ENCODE data around the gene SYNJ2.
"Not testable (repeated sequence)": the region's sequence is repeated elsewhere in the genome, so short reads cannot be mapped to it uniquely, and the experiment has no call there.

SYNJ2 gene

GRCh38 chr6:157962601-157963302 is 18.9 kb upstream of the SYNJ2 start:
- Histone ChIP-seq H3K9me3 (peaks cover 5% of the 10 kb centered on the region), H3K36me3 (no peaks in the 10 kb centered on the region), H3K4me3 (ENCODE audit: low read depth, low read length) (no peak overlapping the region), H3K27me3 (no peaks in the 10 kb centered on the region), H3K4me1 (no peaks in the 10 kb centered on the region)
- no peak for TF ChIP-seq CTCF (IDR thresholded peaks at IDR 0.05; ENCODE audit: low read depth, low read length)
- no peak for DNase-seq

GRCh38 chr6:157964100-157964499 is 17.6 kb upstream of the SYNJ2 start:
- H3K4me3 ChIP-seq (ENCODE audit: low read depth, low read length): no peak overlapping the region
- no peaks in the 10 kb centered on the region for H3K4me1 ChIP-seq
- no peak for DNase-seq
- no peaks in the 10 kb centered on the region for H3K36me3 ChIP-seq
- TF ChIP-seq CTCF (IDR thresholded peaks at IDR 0.05; ENCODE audit: low read depth, low read length): no peak
- no peaks in the 10 kb centered on the region for H3K27me3 ChIP-seq
- no peaks in the 10 kb centered on the region for H3K9me3 ChIP-seq

GRCh38 chr6:157965387-157965786 is 16.3 kb upstream of the SYNJ2 start:
- Histone ChIP-seq H3K9me3 (no peaks in the 10 kb centered on the region), H3K4me3 (ENCODE audit: low read depth, low read length) (no peak overlapping the region), H3K4me1 (no peaks in the 10 kb centered on the region), H3K36me3 (no peaks in the 10 kb centered on the region), H3K27me3 (no peaks in the 10 kb centered on the region)
- no peak for DNase-seq
- TF ChIP-seq CTCF (IDR thresholded peaks at IDR 0.05; ENCODE audit: low read depth, low read length): no peak

GRCh38 chr6:157966589-157966977 is 15.1 kb upstream of the SYNJ2 start:
- Histone ChIP-seq H3K36me3 (no peaks in the 10 kb centered on the region), H3K27me3 (no peaks in the 10 kb centered on the region), H3K9me3 (no peaks in the 10 kb centered on the region), H3K4me3 (ENCODE audit: low read depth, low read length) (no peak overlapping the region), H3K4me1 (no peaks in the 10 kb centered on the region)
- no peak for DNase-seq
- TF ChIP-seq CTCF (IDR thresholded peaks at IDR 0.05; ENCODE audit: low read depth, low read length): no peak

- Histone ChIP-seq H3K36me3 (no peaks in the 10 kb centered on the region), H3K4me3 (ENCODE audit: low read depth, low read length) (no peak overlapping the region), H3K27me3 (no peaks in the 10 kb centered on the region), H3K9me3 (no peaks in the 10 kb centered on the region), H3K4me1 (no peaks in the 10 kb centered on the region)
- DNase-seq: no peak
- no peak for TF ChIP-seq CTCF (IDR thresholded peaks at IDR 0.05; ENCODE audit: low read depth, low read length)
Measured at GRCh38 chr6:157967020-157967419, 14.6 kb upstream of the SYNJ2 start.

GRCh38 chr6:157967486-157967885 is 14.2 kb upstream of the SYNJ2 start:
- no peak for DNase-seq
- Histone ChIP-seq H3K36me3 (no peaks in the 10 kb centered on the region), H3K27me3 (no peaks in the 10 kb centered on the region), H3K9me3 (no peaks in the 10 kb centered on the region), H3K4me1 (no peaks in the 10 kb centered on the region), H3K4me3 (ENCODE audit: low read depth, low read length) (no peak overlapping the region)
- TF ChIP-seq CTCF (IDR thresholded peaks at IDR 0.05; ENCODE audit: low read depth, low read length): no peak

- H3K4me3 ChIP-seq (ENCODE audit: low read depth, low read length); H3K9me3 ChIP-seq; H3K4me1 ChIP-seq; DNase-seq; H3K27me3 ChIP-seq; H3K36me3 ChIP-seq: not testable (repeated sequence)
Measured at GRCh38 chr6:157972177-157972576, 9.5 kb upstream of the SYNJ2 start.

Data from BE2C (cell line).